GM12891 (cell line): Measurements from ENCODE around the gene RIMS1.

Experiments
- POLR2A ChIP-seq: IDR thresholded peaks from 2 replicates; pipeline ENCODE4 v1.6.1; 2011; ENCODE audit warnings: low read depth, low read length, control low read depth
- POLR2AphosphoS5 ChIP-seq: IDR thresholded peaks from 2 replicates; pipeline ENCODE4 v1.6.1; 2011; ENCODE audit warnings: low read depth, low read length, control low read depth
- POU2F2 ChIP-seq: IDR thresholded peaks from 2 replicates; pipeline ENCODE4 v1.6.1; 2011; ENCODE audit warnings: low read depth, mild to moderate bottlenecking, control low read depth, low read length, moderate library complexity
- SPI1 ChIP-seq: IDR thresholded peaks from 2 replicates; pipeline ENCODE4 v1.6.1; 2011; ENCODE audit warnings: low read depth, low read length, control low read depth
- TAF1 ChIP-seq: IDR thresholded peaks from 2 replicates; pipeline ENCODE4 v1.6.1; 2011; ENCODE audit warnings: low read depth, low read length, control low read depth

DNA sequence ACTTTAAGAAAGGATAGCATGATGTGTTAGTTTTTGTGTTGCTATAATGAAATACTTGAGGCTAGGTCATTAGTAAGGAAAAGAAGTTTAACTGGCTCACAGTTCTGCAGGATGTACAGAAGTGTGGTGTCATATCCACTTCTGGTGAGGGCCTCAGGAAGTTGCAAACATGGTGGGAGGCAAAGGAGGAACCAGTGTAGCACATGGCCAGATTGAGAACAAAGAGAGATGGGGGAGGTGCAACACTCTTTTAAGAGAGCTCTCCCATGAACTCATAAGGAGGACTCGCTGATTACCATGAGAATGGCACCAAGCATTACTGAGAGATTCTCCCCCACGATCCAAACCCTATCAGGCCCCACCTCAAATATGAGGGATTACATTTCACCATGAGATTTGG is 265.4 kb downstream of the RIMS1 start:
- TF ChIP-seq POLR2A, result no peak
- TF ChIP-seq TAF1, result no peak
- TF ChIP-seq POLR2AphosphoS5, result no peak
- TF ChIP-seq POU2F2, result no peak
- no peak for TF ChIP-seq SPI1
